GM12873 (cell line): ENCODE measurements around the gene QRFPR.

Experiments
- CTCF ChIP-seq: IDR thresholded peaks from 2 replicates; pipeline ENCODE4 v1.5.1; 2012; ENCODE audit warnings: low read depth, mild to moderate bottlenecking, moderate library complexity, low read length, control low read depth; ENCODE audit not compliant: insufficient read depth; ENCODE audit errors: missing control alignments

Gene QRFPR

GRCh38 chr4:121373841-121374240 is 7.0 kb downstream of the QRFPR start:
- no peak for TF ChIP-seq CTCF

DNA sequence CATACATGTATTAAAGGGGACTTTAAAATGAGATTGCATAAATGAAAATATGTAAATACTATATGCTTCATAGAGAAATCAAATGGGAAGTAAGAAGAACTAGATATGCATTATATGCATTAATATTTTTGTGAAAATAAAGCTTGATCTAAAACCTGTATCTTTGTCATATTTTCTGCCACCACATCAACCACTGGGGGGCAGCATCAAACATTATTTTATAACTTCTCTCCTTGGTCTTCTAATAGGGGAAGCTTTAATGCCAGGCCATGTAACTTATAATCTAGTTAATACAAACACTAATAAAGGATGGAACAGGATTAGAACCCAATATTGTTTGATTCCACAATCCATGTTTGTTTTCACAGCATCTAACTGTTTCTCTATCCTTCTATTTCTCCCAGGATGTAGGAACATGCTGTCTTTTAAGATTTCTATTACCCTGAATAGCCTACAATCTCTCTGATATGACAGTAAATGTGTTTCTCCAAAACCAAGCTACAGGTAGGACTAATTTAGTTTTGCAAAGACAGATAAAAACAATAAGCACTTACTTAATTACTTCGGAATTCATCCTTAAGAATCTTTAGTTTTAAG is 10.0 kb downstream of the QRFPR start:
- peak; percentile 43 for TF ChIP-seq CTCF

DNA sequence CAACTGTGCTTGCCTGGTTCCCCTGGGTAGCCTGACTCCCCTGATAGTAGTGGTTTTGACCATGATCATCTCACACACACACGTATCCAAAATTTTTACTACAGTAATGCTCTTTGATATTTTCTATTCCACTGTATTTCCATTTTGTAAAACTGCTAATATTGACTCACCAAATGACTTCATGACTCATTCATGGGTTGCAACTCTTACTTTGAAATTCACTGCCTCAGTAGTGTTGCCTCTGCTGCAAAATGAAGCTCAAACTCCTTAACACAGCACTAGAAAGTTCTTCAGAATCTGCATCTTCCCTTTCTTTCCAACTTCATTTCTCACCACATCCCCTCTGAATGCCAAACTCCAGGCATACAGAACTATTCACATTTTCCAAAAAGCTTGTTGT is 20.3 kb downstream of the QRFPR start:
- TF ChIP-seq CTCF: no peak

DNA sequence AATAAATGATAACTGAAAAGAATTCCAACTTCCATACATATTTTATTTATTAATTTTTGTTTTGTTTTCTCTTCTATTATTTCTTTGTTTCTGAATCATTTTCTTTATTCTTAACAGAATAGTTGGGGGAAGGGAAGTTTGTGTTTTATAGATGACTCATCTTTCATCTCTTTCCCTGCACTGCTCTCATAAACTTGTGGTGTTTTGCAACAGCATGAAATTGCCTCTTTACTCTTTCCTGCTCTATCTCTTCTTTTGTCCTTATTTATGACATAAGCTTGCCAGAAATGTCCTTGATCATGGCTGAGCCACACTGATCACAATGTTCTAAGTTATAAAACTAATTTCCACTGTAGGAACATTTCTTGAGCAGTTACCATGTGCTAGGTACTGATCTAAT is 22.3 kb downstream of the QRFPR start:
- no peak for TF ChIP-seq CTCF

- no peak for TF ChIP-seq CTCF
Measured at GRCh38 chr4:121353213-121353612, 27.6 kb downstream of the QRFPR start.

DNA sequence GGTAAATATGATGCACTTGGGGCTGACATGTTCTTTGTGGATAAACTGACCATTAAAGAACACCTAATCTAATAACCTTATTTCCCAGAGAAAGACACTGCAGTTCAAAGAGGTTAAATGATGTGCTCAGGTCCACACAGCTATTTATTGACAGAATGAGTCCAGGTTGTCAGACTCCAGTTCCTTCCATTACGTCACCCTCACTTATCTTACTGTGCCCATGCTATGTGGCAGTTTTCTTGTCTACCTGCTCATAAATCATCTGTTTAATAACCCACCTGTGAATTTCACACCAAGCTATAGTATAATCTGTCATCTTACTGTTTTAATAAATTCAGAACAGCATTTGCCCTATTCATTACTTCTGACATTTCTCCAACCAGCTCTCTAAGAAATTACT is 36.7 kb downstream of the QRFPR start:
- TF ChIP-seq CTCF: no peak

GRCh38 chr4:121340247-121340646 is 40.6 kb downstream of the QRFPR start:
- no peak for TF ChIP-seq CTCF
